Psoas muscle (tissue), 8 donors: ENCODE data around the gene HPS5. TPM values are rescaled to one million over a fixed set of nuclear protein-coding genes. Genes with fewer than 3 reads are reported as not detected.
"Not testable (repeated sequence)": the region's sequence is repeated elsewhere in the genome, so short reads cannot be mapped to it uniquely, and the experiment has no call there.

Experiments
- ATAC-seq, 4 donors: fragments of 200-7000 bp; cut with Tn5 transposase; one replicate each; pipeline ENCODE4 v1.9.1; 2020; ENCODE audit warnings: moderate library complexity in 3 of 4, mild to moderate bottlenecking in 2 of 4
- DNase-seq, 2 donors: peaks; one replicate each; pipeline ENCODE4 v3.0.0-alpha.2; 2020
- H3K27ac ChIP-seq: fragments of 200-600 bp; one replicate; pipeline ENCODE4 v1.8.0; 2022
- H3K27me3 ChIP-seq, 3 donors: fragments of 200-600 bp in 1 of 3; one replicate each; pipeline versions ENCODE4 v1.6.1 to v1.8.0; 2013 to 2022; ENCODE audit warnings: low read length in 2 of 3, mild to moderate bottlenecking in 2 of 3, moderate library complexity in 1 of 3; ENCODE audit not compliant: insufficient read depth in 3 of 3
- H3K36me3 ChIP-seq, 2 donors: fragments of 200-600 bp in 1 of 2; one replicate each; pipeline versions ENCODE4 v1.6.1 to v1.8.0; 2013 to 2022; ENCODE audit warnings: low read depth in 1 of 2, mild to moderate bottlenecking in 1 of 2, moderate library complexity in 1 of 2; ENCODE audit not compliant: insufficient read depth in 1 of 2
- H3K4me1 ChIP-seq: fragments of 200-600 bp; one replicate; pipeline ENCODE4 v1.8.0; 2022
- H3K4me3 ChIP-seq: fragments of 200-600 bp; one replicate; pipeline ENCODE4 v1.8.0; 2022; ENCODE audit warnings: mild to moderate bottlenecking
- H3K9me3 ChIP-seq: fragments of 200-600 bp; one replicate; pipeline ENCODE4 v1.8.0; 2022
- CTCF ChIP-seq: fragments of 200-600 bp; IDR thresholded peaks from one replicate; pipeline ENCODE4 v1.8.0; 2022; ENCODE audit warnings: antibody characterized with exemption
- WGBS, 3 donors: extraction: QIAGEN DNeasy Blood & Tissue Kit; methylation state at CpG; one replicate each; pipeline versions ENCODE4 v1.1.6 to v1.1.7; 2013; 5-methylcytosine and 5-hydroxymethylcytosine counted together
- intact Hi-C, 2 donors: fragments of 100-400 bp; cut with DNase I; formaldehyde crosslinking; loops; one replicate each; pipeline versions ENCODE4 v1.11.0 to v1.14.2; 2022
- polyA plus RNA-seq, 3 donors: library from polyadenylated mRNA; stranded (reverse); fragments of 200-250 nt; gene quantifications; one replicate each; pipeline ENCODE4 v1.2.3, GENCODE V29; 2013
- total RNA-seq, 4 donors: library from RNA; stranded (reverse); fragmentation: NEBNext Ultra II Directional in 2 of 4; extraction: Animal tissue kit (Norgen Biotek cat#: 25700) in 2 of 4; gene quantifications; one replicate each; pipeline versions ENCODE4 v1.2.1 to v1.2.4, GENCODE V29; 2021 to 2023
- donor health status: healthy with polysubstance abuse.
- donor health status: DM: no; HTN: no; CAD: no; lungs with moderate emphysema.
- donor health status: Bipolar disorder and iron deficiency.
- donor health status: healthy.
- donor health status: DM: yes; HTN: yes; CAD: no.
- donor health status: DM: no; HTN: no; CAD: no.
- donor health status: DM: no; HTN: no; CAD: no.
- donor health status: DM: yes; HTN: yes; CAD: no.

HPS5 gene
- total and polyA plus RNA-seq, 7 donors, result 4.9 to 11.9 (median 9.9) TPM

DNA sequence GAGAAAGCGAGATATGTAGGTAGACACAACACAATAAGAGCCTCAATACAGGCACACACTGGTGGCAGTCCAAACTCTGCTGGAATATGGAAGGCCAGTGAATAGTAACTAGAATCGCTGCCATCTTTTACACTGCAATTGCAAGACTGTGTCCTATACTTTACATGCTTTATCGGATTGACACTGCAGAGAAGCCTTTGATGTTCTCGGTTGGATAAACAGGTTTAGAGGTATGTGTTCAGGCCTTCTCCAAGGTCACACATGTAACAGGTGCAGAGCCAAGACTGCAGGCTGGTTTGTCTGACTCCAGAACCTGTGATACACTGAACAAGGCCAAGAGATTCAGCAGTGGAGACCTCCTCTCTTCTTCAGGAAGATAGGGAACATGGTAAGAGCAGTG lies 50.7 kb downstream of the HPS5 start:
- Histone ChIP-seq H3K9me3 (no peaks in the 10 kb centered on the region), H3K27ac (no peak overlapping the region), H3K4me1 (no peaks in the 10 kb centered on the region), H3K4me3 (no peak overlapping the region), H3K36me3 (no peaks in the 10 kb centered on the region), H3K27me3 (no peaks in the 10 kb centered on the region)
- ATAC-seq, result peak in 1 of 4 donors; percentile 18
- TF ChIP-seq CTCF, result no peak
- no peak for DNase-seq
- 67 to 82% (median 73%) methylated on average over 4 of the region's 4 CpGs for WGBS, 3 donors
- intact Hi-C loops, result no loop called here

- DNase-seq (no peak), ATAC-seq (no peak)
- intact Hi-C loops, result no loop called here
- Histone ChIP-seq H3K4me3 (no peak overlapping the region), H3K27ac (no peak overlapping the region), H3K36me3 (no peaks in the 10 kb centered on the region), H3K4me1 (no peaks in the 10 kb centered on the region), H3K27me3 (no peaks in the 10 kb centered on the region), H3K9me3 (no peaks in the 10 kb centered on the region)
- no peak for TF ChIP-seq CTCF
- 59 to 64% (median 64%) methylated on average over 4 of the region's 4 CpGs for WGBS, 3 donors
Observed at GRCh38 chr11:18270102-18270501, 51.8 kb downstream of the HPS5 start.

DNA sequence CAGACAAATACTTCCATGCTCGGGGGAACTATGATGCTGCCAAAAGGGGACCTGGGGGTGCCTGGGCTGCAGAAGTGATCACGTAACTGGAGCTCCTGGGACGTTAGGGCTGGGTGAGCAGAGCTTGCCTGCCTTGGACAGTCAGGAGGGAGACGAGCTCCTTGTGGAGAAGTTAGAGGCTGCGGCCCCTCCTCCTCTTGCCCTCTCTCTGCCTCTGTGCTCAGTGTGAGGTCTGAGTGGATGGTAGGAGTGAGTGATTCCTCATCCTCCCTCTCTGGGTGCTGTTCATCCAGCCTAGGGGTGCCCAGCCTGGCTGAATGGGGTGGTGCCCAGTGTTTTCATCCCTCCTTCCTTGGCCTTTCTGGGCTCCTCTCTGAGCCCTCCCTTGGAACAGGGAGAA lies 52.7 kb downstream of the HPS5 start:
- H3K9me3 ChIP-seq, ATAC-seq, H3K36me3 ChIP-seq, H3K4me1 ChIP-seq, H3K27me3 ChIP-seq, DNase-seq, H3K27ac ChIP-seq, H3K4me3 ChIP-seq: not testable (repeated sequence)
- 63 to 64% methylated on average over 2 to 3 of the region's 5 CpGs; no CpG with 5 or more reads in 1 of the 3 donors for WGBS, 3 donors
- intact Hi-C loops, result loop anchor here in 1 of 2 donors (10.0 kb wide), 1 partner anchor 724 kb away; the partner anchor contains the start of genes OTOG and USH1C

DNA sequence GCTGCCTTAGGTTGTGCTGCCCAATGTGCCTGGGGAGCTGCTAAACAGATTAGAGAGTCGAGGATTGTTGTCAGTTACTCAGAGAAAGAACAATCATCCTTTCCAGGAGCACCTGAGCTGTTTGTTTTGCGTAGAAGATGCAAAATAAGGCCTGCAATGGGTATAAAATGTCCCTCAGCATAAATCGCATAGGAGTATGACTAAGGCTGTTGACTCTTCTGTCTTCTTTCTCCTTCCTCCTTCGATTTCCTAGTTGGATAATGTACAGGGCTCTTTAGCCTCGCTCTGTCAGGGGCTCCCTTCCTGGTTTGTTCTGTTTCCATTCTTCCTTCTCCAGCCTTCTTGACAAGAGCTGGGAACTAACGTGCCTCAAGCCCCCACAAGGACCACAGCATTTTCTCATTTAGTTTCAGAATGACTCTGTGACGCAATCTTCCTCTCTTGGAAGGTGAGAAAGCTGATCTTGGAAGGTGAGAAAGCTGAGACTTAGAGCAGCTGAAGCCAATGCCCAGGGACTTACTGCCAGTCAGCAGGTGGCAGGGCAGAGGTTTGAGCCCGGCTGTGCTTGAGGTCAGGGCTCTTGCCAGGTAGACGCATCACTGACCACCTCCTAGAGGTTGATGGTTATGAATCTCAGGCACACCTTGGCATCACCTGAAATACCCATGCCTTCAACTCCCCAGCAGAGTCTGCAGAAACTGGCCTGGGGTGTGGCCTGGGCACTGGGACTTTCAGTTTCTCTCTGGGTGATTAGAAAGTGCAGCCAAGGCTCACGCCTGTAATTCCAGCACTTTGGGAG lies 54.4 kb downstream of the HPS5 start:
- H3K27ac ChIP-seq, H3K4me1 ChIP-seq, H3K4me3 ChIP-seq, DNase-seq, H3K9me3 ChIP-seq, H3K27me3 ChIP-seq, H3K36me3 ChIP-seq: not testable (repeated sequence)
- intact Hi-C loops, result loop anchor here in 1 of 2 donors (10.0 kb wide), 1 partner anchor 723 kb away; the partner anchor contains the start of genes OTOG and USH1C
- 67 to 84% (median 69%) methylated on average over 3 to 6 of the region's 10 CpGs for WGBS, 3 donors
- ATAC-seq, result peak in 1 of 4 donors; percentile 38

GRCh38 chr11:18265949-18266348 lies 56.0 kb downstream of the HPS5 start, which contains the start of gene SAA1:
Gene SAA1 (plus strand): TSS chr11:18266264. CDS start chr11:18266888, 624 bp downstream.
- peaks cover 0 to 4% (median 0%) of the 10 kb centered on the region in 3 donors for H3K27me3 ChIP-seq
- H3K4me3 ChIP-seq, result no peak within 1 kb of the TSS
- H3K9me3 ChIP-seq, result no peaks in the 10 kb centered on the region
- DNase-seq (no peak), ATAC-seq (peak; percentile 15 to 72 (median 47))
- no peaks in the 10 kb centered on the region for H3K36me3 ChIP-seq
- TF ChIP-seq CTCF, result no peak
- intact Hi-C loops, result loop anchor here in 1 of 2 donors (10.0 kb wide), 1 partner anchor 721 kb away; the partner anchor contains the start of genes OTOG and USH1C
- no peaks in the 10 kb centered on the region for H3K4me1 ChIP-seq
- 48 to 56% (median 51%) methylated on average over 8 of the region's 8 CpGs for WGBS, 3 donors
- no peak within 1 kb of the TSS for H3K27ac ChIP-seq
